Measurements from ENCODE around the gene EMC6. TPM values are rescaled to one million over a fixed set of nuclear protein-coding genes. Genes with fewer than 3 reads are reported as not detected.

Gene EMC6
- total RNA-seq, 1 donor from 2014 or later: 6.6 TPM

- DNase-seq: no peak
Observed at GRCh38 chr17:3712811-3713463, 44.3 kb downstream of the EMC6 start.

GRCh38 chr17:3715296-3715695 is 46.7 kb downstream of the EMC6 start:
- DNase-seq: no peak

GRCh38 chr17:3718201-3718600 is 49.6 kb downstream of the EMC6 start:
- DNase-seq: no peak

GRCh38 chr17:3719265-3719664 is 50.7 kb downstream of the EMC6 start:
- DNase-seq: no peak

Other genes with a start within 250 kb of the EMC6 start
- not detected for gene OR1E2, start 235.0 kb upstream of the EMC6 start, total RNA-seq
- gene SPATA22, start 197.0 kb upstream of the EMC6 start, total RNA-seq: 0.39 TPM
- gene ASPA, start 192.8 kb upstream of the EMC6 start, total RNA-seq: 5.5 TPM
- 13.5 TPM for gene TRPV3, start 111.0 kb upstream of the EMC6 start, total RNA-seq
- 4.9 TPM for gene TRPV1, start 59.4 kb upstream of the EMC6 start, total RNA-seq
- gene SHPK, start 32.6 kb upstream of the EMC6 start, total RNA-seq: 10.9 TPM
- gene CTNS, start 32.1 kb upstream of the EMC6 start, total RNA-seq: 9.1 TPM
- gene TAX1BP3, start 234 bp upstream of the EMC6 start, total RNA-seq: 42.7 TPM
- gene P2RX5, start 27.3 kb downstream of the EMC6 start, total RNA-seq: 1.5 TPM
- 2.0 TPM for gene HASPIN, start 55.1 kb downstream of the EMC6 start, total RNA-seq
- 17.4 TPM for gene ITGAE, start 132.4 kb downstream of the EMC6 start, total RNA-seq
- 30.3 TPM for gene NCBP3, start 177.4 kb downstream of the EMC6 start, total RNA-seq
- gene CAMKK1, start 224.2 kb downstream of the EMC6 start, total RNA-seq: 6.1 TPM
- gene P2RX1, start 247.7 kb downstream of the EMC6 start, total RNA-seq: 2.6 TPM